Measurements from ENCODE around the gene NUP85.

Gene NUP85

GRCh38 chr17:75173526-75173925, 32.0 kb upstream of the NUP85 start:
- in situ Hi-C loops (cut with MboI; ENCODE audit: low pct_unique_long_range_greater_than_20kb, low sequenced_read_pairs, unreplicated experiment): no loop called here
- no peak for DNase-seq (ENCODE audit: low spot score)
- TF ChIP-seq, protein P1, sequence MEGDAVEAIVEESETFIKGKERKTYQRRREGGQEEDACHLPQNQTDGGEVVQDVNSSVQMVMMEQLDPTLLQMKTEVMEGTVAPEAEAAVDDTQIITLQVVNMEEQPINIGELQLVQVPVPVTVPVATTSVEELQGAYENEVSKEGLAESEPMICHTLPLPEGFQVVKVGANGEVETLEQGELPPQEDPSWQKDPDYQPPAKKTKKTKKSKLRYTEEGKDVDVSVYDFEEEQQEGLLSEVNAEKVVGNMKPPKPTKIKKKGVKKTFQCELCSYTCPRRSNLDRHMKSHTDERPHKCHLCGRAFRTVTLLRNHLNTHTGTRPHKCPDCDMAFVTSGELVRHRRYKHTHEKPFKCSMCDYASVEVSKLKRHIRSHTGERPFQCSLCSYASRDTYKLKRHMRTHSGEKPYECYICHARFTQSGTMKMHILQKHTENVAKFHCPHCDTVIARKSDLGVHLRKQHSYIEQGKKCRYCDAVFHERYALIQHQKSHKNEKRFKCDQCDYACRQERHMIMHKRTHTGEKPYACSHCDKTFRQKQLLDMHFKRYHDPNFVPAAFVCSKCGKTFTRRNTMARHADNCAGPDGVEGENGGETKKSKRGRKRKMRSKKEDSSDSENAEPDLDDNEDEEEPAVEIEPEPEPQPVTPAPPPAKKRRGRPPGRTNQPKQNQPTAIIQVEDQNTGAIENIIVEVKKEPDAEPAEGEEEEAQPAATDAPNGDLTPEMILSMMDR (IDR thresholded peaks at IDR 0.05; ENCODE audit: extremely low read depth, insufficient read depth, missing control alignments): no peak

GRCh38 chr17:75174996-75175395, 30.5 kb upstream of the NUP85 start:
- in situ Hi-C loops (cut with MboI; ENCODE audit: low pct_unique_long_range_greater_than_20kb, low sequenced_read_pairs, unreplicated experiment): loop anchor here (25.0 kb wide), 1 partner anchor 413 kb away; no protein-coding TSS in a partner anchor
- DNase-seq (ENCODE audit: low spot score): no peak
- TF ChIP-seq, protein P1 (IDR thresholded peaks at IDR 0.05; ENCODE audit: extremely low read depth, insufficient read depth, missing control alignments): no peak

DNA sequence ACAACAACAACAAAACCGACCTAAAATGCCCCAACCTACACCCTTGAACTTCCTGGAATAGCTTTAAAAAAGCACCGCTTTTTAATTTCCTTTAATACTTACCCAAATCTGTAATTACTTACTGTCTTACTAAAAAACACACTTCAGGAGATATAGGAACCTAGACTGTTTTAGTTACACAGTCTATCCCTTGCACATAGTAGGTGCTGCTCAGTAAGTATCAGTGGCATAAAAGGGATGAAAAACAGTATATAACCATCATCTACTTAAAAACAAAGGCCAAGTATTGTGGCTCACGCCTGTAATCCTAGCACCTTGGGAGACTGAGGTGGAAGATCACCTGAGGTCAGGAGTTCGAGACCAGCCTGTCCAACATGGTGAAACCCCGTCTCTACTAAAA, 28.9 kb upstream of the NUP85 start:
- TF ChIP-seq, protein P1 (IDR thresholded peaks at IDR 0.05; ENCODE audit: extremely low read depth, insufficient read depth, missing control alignments): no peak
- DNase-seq (ENCODE audit: low spot score): no peak
- in situ Hi-C loops (cut with MboI; ENCODE audit: low pct_unique_long_range_greater_than_20kb, low sequenced_read_pairs, unreplicated experiment): loop anchor here (25.0 kb wide), 1 partner anchor 414 kb away; no protein-coding TSS in a partner anchor

GRCh38 chr17:75178453-75178852, 27.0 kb upstream of the NUP85 start:
- TF ChIP-seq, protein P1 (IDR thresholded peaks at IDR 0.05; ENCODE audit: extremely low read depth, insufficient read depth, missing control alignments): no peak
- in situ Hi-C loops (cut with MboI; ENCODE audit: low pct_unique_long_range_greater_than_20kb, low sequenced_read_pairs, unreplicated experiment): loop anchor here (25.0 kb wide), 1 partner anchor 416 kb away; no protein-coding TSS in a partner anchor
- DNase-seq (ENCODE audit: low spot score): no peak

- DNase-seq (ENCODE audit: low spot score): no peak
- TF ChIP-seq, protein P1 (IDR thresholded peaks at IDR 0.05; ENCODE audit: extremely low read depth, insufficient read depth, missing control alignments): no peak
- in situ Hi-C loops (cut with MboI; ENCODE audit: low pct_unique_long_range_greater_than_20kb, low sequenced_read_pairs, unreplicated experiment): loop anchor here (25.0 kb wide), 1 partner anchor 419 kb away; no protein-coding TSS in a partner anchor
Measured at GRCh38 chr17:75181110-75181509, 24.4 kb upstream of the NUP85 start.

- in situ Hi-C loops (cut with MboI; ENCODE audit: low pct_unique_long_range_greater_than_20kb, low sequenced_read_pairs, unreplicated experiment): loop anchor here (25.0 kb wide), 1 partner anchor 419 kb away; no protein-coding TSS in a partner anchor
- DNase-seq (ENCODE audit: low spot score): peak; percentile 35
- TF ChIP-seq, protein P1 (IDR thresholded peaks at IDR 0.05; ENCODE audit: extremely low read depth, insufficient read depth, missing control alignments): no peak
Measured at GRCh38 chr17:75181608-75182318, 23.7 kb upstream of the NUP85 start.
